VCaP (cell line): ENCODE measurements around the gene GNRH2.

Experiments
- H3K27ac ChIP-seq: fragments of 450-650 bp; 2 replicates; pipeline ENCODE4 v1.5.1; 2017
- CTCF ChIP-seq: fragments of 450-650 bp; conservative IDR thresholded peaks from 2 replicates; pipeline ENCODE4 v1.5.1; 2017; ENCODE audit warnings: mild to moderate bottlenecking, moderate library complexity

Gene GNRH2

GRCh38 chr20:3043322-3043721, at the start of gene GNRH2:
Gene GNRH2 (plus strand): TSS chr20:3043622. CDS start chr20:3044415, 793 bp downstream.
- TF ChIP-seq CTCF, result no peak
- peak within 1 kb of the TSS; percentile 96 for H3K27ac ChIP-seq

GRCh38 chr20:2995796-2996195, 47.6 kb upstream of the GNRH2 start:
- TF ChIP-seq CTCF, result no peak
- peak overlapping the region; percentile 69 for H3K27ac ChIP-seq

GRCh38 chr20:2998728-2999127, 44.7 kb upstream of the GNRH2 start:
- no peak overlapping the region for H3K27ac ChIP-seq
- no peak for TF ChIP-seq CTCF

GRCh38 chr20:3000852-3001523, 42.4 kb upstream of the GNRH2 start:
- TF ChIP-seq CTCF, result peak; percentile 81
- H3K27ac ChIP-seq, result no peak overlapping the region

GRCh38 chr20:3003416-3003815, 40.0 kb upstream of the GNRH2 start:
- no peak for TF ChIP-seq CTCF
- H3K27ac ChIP-seq, result no peak overlapping the region

GRCh38 chr20:3010985-3011723, 32.3 kb upstream of the GNRH2 start:
- no peak for TF ChIP-seq CTCF
- no peak overlapping the region for H3K27ac ChIP-seq

GRCh38 chr20:3011752-3012151, 31.7 kb upstream of the GNRH2 start:
- TF ChIP-seq CTCF, result no peak
- H3K27ac ChIP-seq, result no peak overlapping the region
